ENCODE results near the gene MR1. TPM values are rescaled to one million over a fixed set of nuclear protein-coding genes. Genes with fewer than 3 reads are reported as not detected.

Gene MR1
- total and polyA plus RNA-seq, 9 of the 15 experiments (the other 6 are each of a cell fraction or from before 2014, with no cell fraction given) = 9.7 to 21.7 (median 15.6) TPM

DNA sequence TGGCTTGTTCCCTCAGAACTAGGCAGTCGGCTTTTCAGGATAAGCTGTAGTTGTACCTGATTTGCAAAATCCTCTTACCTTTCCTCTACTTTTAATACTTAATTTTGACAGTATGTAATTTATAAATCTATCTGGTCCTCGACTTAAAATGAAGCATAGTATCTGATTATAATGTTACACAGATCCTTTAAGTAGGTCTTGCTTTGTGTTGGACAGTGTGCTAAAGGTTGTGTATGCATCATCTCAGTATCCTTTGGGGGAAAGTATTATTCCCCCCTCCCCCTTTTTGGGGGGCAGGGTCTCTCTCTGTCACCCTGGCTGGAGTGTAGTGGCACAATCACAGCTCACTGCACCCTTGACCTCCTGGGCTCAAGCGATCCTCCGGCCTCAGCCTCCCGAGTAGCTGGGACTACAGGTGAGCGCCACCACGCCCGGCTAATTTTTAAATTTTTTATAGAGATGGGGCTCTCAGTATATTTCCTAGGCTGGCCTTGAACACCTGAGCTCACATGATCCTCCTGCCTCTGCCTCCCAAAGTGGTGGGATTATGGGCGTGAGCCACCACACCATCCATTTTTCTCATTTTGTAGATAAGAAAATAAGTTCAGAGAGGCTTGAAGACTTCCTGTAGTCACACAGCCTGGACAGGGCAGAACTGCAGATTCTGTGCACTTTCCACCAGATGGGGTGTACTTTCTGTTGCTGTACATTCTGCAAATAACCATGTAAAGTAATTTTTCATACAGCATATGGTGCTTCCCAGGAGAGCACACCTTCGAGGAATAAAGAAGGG is 10.3 kb upstream of the MR1 start (continued):
- TF ChIP-seq, protein P1, sequence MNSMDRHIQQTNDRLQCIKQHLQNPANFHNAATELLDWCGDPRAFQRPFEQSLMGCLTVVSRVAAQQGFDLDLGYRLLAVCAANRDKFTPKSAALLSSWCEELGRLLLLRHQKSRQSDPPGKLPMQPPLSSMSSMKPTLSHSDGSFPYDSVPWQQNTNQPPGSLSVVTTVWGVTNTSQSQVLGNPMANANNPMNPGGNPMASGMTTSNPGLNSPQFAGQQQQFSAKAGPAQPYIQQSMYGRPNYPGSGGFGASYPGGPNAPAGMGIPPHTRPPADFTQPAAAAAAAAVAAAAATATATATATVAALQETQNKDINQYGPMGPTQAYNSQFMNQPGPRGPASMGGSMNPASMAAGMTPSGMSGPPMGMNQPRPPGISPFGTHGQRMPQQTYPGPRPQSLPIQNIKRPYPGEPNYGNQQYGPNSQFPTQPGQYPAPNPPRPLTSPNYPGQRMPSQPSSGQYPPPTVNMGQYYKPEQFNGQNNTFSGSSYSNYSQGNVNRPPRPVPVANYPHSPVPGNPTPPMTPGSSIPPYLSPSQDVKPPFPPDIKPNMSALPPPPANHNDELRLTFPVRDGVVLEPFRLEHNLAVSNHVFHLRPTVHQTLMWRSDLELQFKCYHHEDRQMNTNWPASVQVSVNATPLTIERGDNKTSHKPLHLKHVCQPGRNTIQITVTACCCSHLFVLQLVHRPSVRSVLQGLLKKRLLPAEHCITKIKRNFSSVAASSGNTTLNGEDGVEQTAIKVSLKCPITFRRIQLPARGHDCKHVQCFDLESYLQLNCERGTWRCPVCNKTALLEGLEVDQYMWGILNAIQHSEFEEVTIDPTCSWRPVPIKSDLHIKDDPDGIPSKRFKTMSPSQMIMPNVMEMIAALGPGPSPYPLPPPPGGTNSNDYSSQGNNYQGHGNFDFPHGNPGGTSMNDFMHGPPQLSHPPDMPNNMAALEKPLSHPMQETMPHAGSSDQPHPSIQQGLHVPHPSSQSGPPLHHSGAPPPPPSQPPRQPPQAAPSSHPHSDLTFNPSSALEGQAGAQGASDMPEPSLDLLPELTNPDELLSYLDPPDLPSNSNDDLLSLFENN (IDR thresholded peaks at IDR 0.05; ENCODE audit: low read depth in 2 of 2, low read length in 2 of 2) = no peak
- TF ChIP-seq, protein P2, sequence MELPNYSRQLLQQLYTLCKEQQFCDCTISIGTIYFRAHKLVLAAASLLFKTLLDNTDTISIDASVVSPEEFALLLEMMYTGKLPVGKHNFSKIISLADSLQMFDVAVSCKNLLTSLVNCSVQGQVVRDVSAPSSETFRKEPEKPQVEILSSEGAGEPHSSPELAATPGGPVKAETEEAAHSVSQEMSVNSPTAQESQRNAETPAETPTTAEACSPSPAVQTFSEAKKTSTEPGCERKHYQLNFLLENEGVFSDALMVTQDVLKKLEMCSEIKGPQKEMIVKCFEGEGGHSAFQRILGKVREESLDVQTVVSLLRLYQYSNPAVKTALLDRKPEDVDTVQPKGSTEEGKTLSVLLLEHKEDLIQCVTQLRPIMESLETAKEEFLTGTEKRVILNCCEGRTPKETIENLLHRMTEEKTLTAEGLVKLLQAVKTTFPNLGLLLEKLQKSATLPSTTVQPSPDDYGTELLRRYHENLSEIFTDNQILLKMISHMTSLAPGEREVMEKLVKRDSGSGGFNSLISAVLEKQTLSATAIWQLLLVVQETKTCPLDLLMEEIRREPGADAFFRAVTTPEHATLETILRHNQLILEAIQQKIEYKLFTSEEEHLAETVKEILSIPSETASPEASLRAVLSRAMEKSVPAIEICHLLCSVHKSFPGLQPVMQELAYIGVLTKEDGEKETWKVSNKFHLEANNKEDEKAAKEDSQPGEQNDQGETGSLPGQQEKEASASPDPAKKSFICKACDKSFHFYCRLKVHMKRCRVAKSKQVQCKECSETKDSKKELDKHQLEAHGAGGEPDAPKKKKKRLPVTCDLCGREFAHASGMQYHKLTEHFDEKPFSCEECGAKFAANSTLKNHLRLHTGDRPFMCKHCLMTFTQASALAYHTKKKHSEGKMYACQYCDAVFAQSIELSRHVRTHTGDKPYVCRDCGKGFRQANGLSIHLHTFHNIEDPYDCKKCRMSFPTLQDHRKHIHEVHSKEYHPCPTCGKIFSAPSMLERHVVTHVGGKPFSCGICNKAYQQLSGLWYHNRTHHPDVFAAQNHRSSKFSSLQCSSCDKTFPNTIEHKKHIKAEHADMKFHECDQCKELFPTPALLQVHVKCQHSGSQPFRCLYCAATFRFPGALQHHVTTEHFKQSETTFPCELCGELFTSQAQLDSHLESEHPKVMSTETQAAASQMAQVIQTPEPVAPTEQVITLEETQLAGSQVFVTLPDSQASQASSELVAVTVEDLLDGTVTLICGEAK (IDR thresholded peaks at IDR 0.05) = 0 out of 2 replicates have a peak, but pooled peaks have one; percentile 9
- TF ChIP-seq, protein P2 (CRISPR knock-in tag; IDR thresholded peaks at IDR 0.05) = no peak
- TF ChIP-seq ARID2 (IDR thresholded peaks at IDR 0.05) (no peak), ZNF551 (CRISPR knock-in tag; IDR thresholded peaks at IDR 0.05) (no peak), FOXP1 (CRISPR knock-in tag; IDR thresholded peaks at IDR 0.05) (0 out of 2 replicates have a peak, but pooled peaks have one; percentile 27), GABPA (tag; conservative IDR thresholded peaks at IDR 0.05; ENCODE audit: low read depth) (no peak)
- TF ChIP-seq, protein P3, sequence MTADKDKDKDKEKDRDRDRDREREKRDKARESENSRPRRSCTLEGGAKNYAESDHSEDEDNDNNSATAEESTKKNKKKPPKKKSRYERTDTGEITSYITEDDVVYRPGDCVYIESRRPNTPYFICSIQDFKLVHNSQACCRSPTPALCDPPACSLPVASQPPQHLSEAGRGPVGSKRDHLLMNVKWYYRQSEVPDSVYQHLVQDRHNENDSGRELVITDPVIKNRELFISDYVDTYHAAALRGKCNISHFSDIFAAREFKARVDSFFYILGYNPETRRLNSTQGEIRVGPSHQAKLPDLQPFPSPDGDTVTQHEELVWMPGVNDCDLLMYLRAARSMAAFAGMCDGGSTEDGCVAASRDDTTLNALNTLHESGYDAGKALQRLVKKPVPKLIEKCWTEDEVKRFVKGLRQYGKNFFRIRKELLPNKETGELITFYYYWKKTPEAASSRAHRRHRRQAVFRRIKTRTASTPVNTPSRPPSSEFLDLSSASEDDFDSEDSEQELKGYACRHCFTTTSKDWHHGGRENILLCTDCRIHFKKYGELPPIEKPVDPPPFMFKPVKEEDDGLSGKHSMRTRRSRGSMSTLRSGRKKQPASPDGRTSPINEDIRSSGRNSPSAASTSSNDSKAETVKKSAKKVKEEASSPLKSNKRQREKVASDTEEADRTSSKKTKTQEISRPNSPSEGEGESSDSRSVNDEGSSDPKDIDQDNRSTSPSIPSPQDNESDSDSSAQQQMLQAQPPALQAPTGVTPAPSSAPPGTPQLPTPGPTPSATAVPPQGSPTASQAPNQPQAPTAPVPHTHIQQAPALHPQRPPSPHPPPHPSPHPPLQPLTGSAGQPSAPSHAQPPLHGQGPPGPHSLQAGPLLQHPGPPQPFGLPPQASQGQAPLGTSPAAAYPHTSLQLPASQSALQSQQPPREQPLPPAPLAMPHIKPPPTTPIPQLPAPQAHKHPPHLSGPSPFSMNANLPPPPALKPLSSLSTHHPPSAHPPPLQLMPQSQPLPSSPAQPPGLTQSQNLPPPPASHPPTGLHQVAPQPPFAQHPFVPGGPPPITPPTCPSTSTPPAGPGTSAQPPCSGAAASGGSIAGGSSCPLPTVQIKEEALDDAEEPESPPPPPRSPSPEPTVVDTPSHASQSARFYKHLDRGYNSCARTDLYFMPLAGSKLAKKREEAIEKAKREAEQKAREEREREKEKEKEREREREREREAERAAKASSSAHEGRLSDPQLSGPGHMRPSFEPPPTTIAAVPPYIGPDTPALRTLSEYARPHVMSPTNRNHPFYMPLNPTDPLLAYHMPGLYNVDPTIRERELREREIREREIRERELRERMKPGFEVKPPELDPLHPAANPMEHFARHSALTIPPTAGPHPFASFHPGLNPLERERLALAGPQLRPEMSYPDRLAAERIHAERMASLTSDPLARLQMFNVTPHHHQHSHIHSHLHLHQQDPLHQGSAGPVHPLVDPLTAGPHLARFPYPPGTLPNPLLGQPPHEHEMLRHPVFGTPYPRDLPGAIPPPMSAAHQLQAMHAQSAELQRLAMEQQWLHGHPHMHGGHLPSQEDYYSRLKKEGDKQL (CRISPR knock-in tag; IDR thresholded peaks at IDR 0.05; ENCODE audit: borderline replicate concordance) = no peak
